Prostate gland (tissue), 2 donors: Measurements from ENCODE around the gene PSMB3.

Experiments used
- CTCF ChIP-seq, 4 experiments: fragments of 200-600 bp in 2 of 4; fragments of 450-650 bp in 2 of 4; sonication (generic) in 2 of 4; IDR thresholded peaks; 1 replicate in 3 of 4; 2 replicates in 1 of 4; pipeline ENCODE4 v1.5.1; 2016 to 2019; ENCODE audit warnings: antibody characterized with exemption in 4 of 4, mild to moderate bottlenecking in 2 of 4, moderate library complexity in 2 of 4
- POLR2A ChIP-seq: fragments of 450-650 bp; IDR thresholded peaks from one replicate; pipeline ENCODE4 v1.6.1; 2016; ENCODE audit warnings: antibody characterized with exemption, mild to moderate bottlenecking
- POLR2AphosphoS5 ChIP-seq: sonication (generic); formaldehyde crosslinking; IDR thresholded peaks from one replicate; pipeline ENCODE4 v1.6.1; 2017; ENCODE audit warnings: antibody characterized with exemption

- no peak for TF ChIP-seq CTCF (IDR thresholded peaks at IDR 0.05)
- TF ChIP-seq POLR2A = no peak
- no peak for TF ChIP-seq POLR2AphosphoS5
Observed at GRCh38 chr17:38809828-38810227, 57.3 kb downstream of the PSMB3 start.
